Measurements from ENCODE around the gene TCF7L1. TPM values are rescaled to one million over a fixed set of nuclear protein-coding genes. Genes with fewer than 3 reads are reported as not detected.

The TCF7L1 gene
- polyA plus RNA-seq, 1 donor (not counting 4 experiments of a cell fraction or from before 2014, with no cell fraction given), result 1.0 TPM

- TF ChIP-seq CTCF (optimal IDR thresholded peaks at IDR 0.05 in 1 of 3, IDR thresholded peaks at IDR 0.05 in 1 of 3, conservative IDR thresholded peaks at IDR 0.05 in 1 of 3; ENCODE audit: extremely low read depth in 1 of 3, insufficient read depth in 2 of 3, low read length in 3 of 3), result no peak
- no peak for TF ChIP-seq EZH2 (IDR thresholded peaks at IDR 0.05; ENCODE audit: low read length)
- no peaks in the 10 kb centered on the region for H3K79me2 ChIP-seq (ENCODE audit: control insufficient read depth, insufficient read depth, low read length)
- H3K36me3 ChIP-seq (ENCODE audit: control insufficient read depth in 2 of 2, extremely low read depth in 1 of 2, insufficient read depth in 2 of 2, low read length in 2 of 2), result no peaks in the 10 kb centered on the region
- H3K9me1 ChIP-seq (ENCODE audit: control insufficient read depth, extremely low read depth, insufficient read depth, low read length), result no peaks in the 10 kb centered on the region
- no peaks in the 10 kb centered on the region for H3K27me3 ChIP-seq (ENCODE audit: control insufficient read depth, extremely low read depth, insufficient read depth, low read length)
- no peak overlapping the region for H3K27ac ChIP-seq (ENCODE audit: control insufficient read depth, insufficient read depth, low read length)
- no peaks in the 10 kb centered on the region for H3K9me3 ChIP-seq (ENCODE audit: control insufficient read depth, low read depth, low read length)
- H3K4me1 ChIP-seq (ENCODE audit: control insufficient read depth, extremely low read depth, insufficient read depth, low read length), result no peaks in the 10 kb centered on the region
- H4K20me1 ChIP-seq (ENCODE audit: control insufficient read depth, extremely low read depth, insufficient read depth, low read length), result no peaks in the 10 kb centered on the region
- H3K4me2 ChIP-seq (ENCODE audit: control insufficient read depth, extremely low read depth, insufficient read depth, low read depth, low read length), result no peak overlapping the region
- dilution Hi-C loops (cut with MboI; ENCODE audit: extremely low pct_ligation_motif_present, low sequenced_read_pairs), result no loop called here
- H2AFZ ChIP-seq (ENCODE audit: control insufficient read depth, low read length), result no peak overlapping the region
- FAIRE-seq (no peak), DNase-seq (ENCODE audit: low read depth, low spot score) (no peak)
- no peak overlapping the region for H3K9ac ChIP-seq (ENCODE audit: control insufficient read depth, extremely low read depth, insufficient read depth, low read length)
- H3K4me3 ChIP-seq (ENCODE audit: control insufficient read depth in 2 of 3, extremely low read depth in 1 of 3, insufficient read depth in 2 of 3, low read depth in 1 of 3, low read length in 3 of 3), result no peak overlapping the region
Measured at GRCh38 chr2:85116207-85116606, 17.0 kb upstream of the TCF7L1 start.

- Histone ChIP-seq H3K27me3 (ENCODE audit: control insufficient read depth, extremely low read depth, insufficient read depth, low read length) (no peaks in the 10 kb centered on the region), H3K9ac (ENCODE audit: control insufficient read depth, extremely low read depth, insufficient read depth, low read length) (no peak overlapping the region), H4K20me1 (ENCODE audit: control insufficient read depth, extremely low read depth, insufficient read depth, low read length) (no peaks in the 10 kb centered on the region), H3K9me3 (ENCODE audit: control insufficient read depth, low read depth, low read length) (no peaks in the 10 kb centered on the region), H3K4me1 (ENCODE audit: control insufficient read depth, extremely low read depth, insufficient read depth, low read length) (no peaks in the 10 kb centered on the region), H3K79me2 (ENCODE audit: control insufficient read depth, insufficient read depth, low read length) (no peaks in the 10 kb centered on the region), H3K4me2 (ENCODE audit: control insufficient read depth, extremely low read depth, insufficient read depth, low read depth, low read length) (no peak overlapping the region), H3K27ac (ENCODE audit: control insufficient read depth, insufficient read depth, low read length) (no peak overlapping the region), H2AFZ (ENCODE audit: control insufficient read depth, low read length) (no peak overlapping the region), H3K4me3 (ENCODE audit: control insufficient read depth in 2 of 3, extremely low read depth in 1 of 3, insufficient read depth in 2 of 3, low read depth in 1 of 3, low read length in 3 of 3) (no peak overlapping the region), H3K36me3 (ENCODE audit: control insufficient read depth in 2 of 2, extremely low read depth in 1 of 2, insufficient read depth in 2 of 2, low read length in 2 of 2) (no peaks in the 10 kb centered on the region), H3K9me1 (ENCODE audit: control insufficient read depth, extremely low read depth, insufficient read depth, low read length) (no peaks in the 10 kb centered on the region)
- FAIRE-seq (no peak), DNase-seq (ENCODE audit: low read depth, low spot score) (no peak)
- dilution Hi-C loops (cut with MboI; ENCODE audit: extremely low pct_ligation_motif_present, low sequenced_read_pairs), result no loop called here
- TF ChIP-seq CTCF (optimal IDR thresholded peaks at IDR 0.05 in 1 of 3, IDR thresholded peaks at IDR 0.05 in 1 of 3, conservative IDR thresholded peaks at IDR 0.05 in 1 of 3; ENCODE audit: extremely low read depth in 1 of 3, insufficient read depth in 2 of 3, low read length in 3 of 3) (no peak), EZH2 (IDR thresholded peaks at IDR 0.05; ENCODE audit: low read length) (no peak)
Measured at GRCh38 chr2:85119900-85120299, 13.3 kb upstream of the TCF7L1 start.

Data from keratinocyte (primary cell).